HG02623 (cell line): ENCODE data around the gene LCNL1.
"Not testable (repeated sequence)": the region's sequence is repeated elsewhere in the genome, so short reads cannot be mapped to it uniquely, and the experiment has no call there.

Experiments
- ATAC-seq: cut with Tn5 transposase; IDR thresholded peaks from one replicate; pipeline ENCODE4 v1.9.1; 2021; ENCODE audit warnings: moderate library complexity; ENCODE audit not compliant: unreplicated experiment

Gene LCNL1

GRCh38 chr9:136991993-136992818, 9.4 kb downstream of the LCNL1 start, which contains the start of gene PAXX:
Gene PAXX (plus strand): TSS chr9:136992422. CDS start chr9:136992444, 22 bp downstream.
- peak; percentile 67 for ATAC-seq

- no peak for ATAC-seq
These were observed 10.1 kb downstream of the LCNL1 start for GRCh38 chr9:136992819-136993369.

DNA sequence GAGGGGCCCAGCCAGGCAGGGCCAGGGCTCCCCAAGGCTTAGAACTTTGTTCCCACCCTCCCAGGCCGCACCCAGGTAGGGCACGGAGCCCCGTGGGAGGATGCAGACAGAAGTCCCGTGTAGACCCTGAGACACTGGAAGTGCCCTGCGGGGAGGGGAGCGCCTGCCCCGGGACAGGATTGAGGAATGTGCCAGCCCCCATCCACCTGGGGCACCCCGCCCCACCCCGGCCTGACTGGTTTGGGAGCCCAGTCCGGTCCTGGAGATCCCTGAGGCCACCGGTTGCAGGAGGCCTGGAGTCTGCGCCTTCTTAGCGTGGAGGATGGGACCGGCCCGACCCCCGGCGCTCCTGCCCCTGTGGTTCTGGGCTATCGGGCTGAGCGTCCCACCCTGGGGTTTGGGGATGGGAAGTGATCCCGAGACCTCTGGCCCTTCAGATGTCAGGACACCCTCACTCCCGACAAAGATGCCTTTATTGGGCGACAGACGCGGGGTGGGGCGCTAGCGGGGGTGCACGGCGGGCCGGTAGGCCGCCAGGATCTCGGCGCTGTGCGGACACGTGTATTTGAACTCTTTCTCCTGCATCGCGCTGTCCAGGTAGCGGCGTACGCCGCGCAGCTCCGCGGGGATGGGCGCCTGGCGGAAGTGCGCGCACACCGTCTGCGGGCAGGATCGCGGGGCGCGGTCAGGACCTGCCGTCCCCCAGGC, 11.5 kb downstream of the LCNL1 start:
- no peak for ATAC-seq

- no peak for ATAC-seq
These were observed 12.1 kb downstream of the LCNL1 start for GRCh38 chr9:136994888-136995230.

DNA sequence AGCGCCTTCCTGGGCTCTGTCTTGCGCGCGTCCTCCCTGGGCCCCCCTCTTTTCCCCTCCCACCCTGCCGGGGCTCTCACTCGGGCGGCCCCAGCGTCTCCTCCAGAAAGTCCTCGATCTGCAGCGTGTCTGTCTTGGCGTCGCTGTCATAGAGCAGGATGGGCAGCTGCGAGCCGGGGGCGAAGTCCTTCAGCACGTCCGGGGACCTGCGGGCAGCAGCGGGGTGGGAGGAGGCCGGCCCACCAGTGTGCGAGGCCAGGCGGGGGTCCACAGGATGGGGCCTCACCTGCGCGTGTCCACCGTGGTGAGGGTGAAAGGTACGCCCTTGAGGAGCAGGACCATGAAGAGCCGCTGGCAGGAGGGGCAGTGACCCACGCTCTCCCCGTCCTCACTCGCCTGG, 12.6 kb downstream of the LCNL1 start:
- ATAC-seq: no peak

DNA sequence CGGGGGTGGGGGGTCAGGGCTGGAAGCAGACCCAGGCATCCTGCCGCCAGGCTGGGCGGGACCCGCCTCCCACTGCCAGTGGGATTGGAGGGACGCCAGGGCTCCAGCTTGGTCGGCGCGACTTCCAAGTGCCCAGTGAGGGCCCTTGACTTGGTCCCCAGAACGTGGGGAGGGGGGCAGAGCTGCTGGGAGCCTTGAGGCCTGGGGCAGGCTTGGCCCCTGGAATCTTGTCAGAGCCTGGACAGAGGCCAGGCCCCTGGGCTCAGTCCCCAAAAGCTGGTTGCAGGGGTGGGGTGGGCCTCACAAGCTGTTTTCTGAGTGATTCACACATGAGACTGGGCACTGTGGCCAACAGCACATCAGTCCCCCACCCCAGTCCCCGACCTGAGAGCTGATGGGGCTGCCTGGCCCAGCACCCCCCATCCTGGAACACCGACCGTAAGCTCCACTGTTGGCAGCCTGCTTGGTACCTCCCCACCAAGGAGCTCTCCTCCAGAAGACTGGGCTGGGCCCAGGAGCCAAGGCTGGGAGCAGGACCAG, 13.0 kb downstream of the LCNL1 start:
- ATAC-seq: no peak

DNA sequence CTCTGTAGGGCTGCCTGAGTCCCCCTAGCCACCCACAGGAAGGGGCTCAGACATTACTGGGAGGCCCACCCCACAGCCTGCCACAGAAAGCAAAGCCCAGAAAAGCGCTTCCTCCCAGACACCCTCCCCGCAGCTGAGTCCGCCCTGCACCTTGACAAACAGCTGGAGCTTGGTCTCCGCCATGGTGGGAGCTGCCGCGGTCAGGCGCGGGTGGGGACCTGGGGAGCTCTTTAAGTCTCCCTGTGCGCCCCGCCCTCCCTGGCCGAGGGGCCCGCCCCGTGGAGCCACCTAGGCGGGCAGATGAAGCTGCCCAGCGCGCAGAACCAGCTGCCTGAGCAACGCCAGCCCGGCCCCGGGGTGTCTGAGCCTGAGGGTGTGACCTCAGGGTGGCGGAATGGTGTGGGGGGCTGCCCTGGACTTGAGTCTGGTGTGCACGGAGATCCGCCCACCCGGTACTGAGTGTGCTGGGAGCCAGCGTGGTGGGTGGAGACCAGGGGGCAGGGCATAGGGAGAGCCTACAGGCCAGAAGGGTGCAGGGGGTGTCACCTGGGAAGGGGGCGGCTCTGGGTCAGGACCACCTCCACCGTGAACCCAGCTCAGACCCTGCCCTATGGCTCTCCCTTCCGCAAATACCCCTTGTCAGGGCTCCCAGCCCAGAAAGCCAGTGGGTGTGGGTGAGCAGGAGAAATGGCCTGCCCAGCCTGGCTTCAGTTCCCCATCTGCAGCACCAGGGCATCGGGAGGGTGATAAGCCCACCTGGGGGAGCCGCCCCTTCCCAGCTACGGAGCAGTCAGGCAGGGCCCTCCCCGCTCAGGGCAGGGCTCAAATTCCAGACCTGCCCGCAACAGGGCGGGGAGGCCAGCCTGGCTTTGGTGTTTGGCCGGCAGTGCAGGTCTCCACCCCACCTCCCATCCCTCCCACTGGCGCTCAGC, 13.8 kb downstream of the LCNL1 start, which contains the start of gene CLIC3:
CLIC3 (minus strand) TSS at position 208 of the 932 bp plus-strand sequence; CDS start at position 183, 25 bp downstream.
- no peak for ATAC-seq

- ATAC-seq: no peak
These were observed 14.6 kb downstream of the LCNL1 start for GRCh38 chr9:136997371-136997770.

- no peak for ATAC-seq
These were observed 15.0 kb downstream of the LCNL1 start for GRCh38 chr9:136997830-136998234.

DNA sequence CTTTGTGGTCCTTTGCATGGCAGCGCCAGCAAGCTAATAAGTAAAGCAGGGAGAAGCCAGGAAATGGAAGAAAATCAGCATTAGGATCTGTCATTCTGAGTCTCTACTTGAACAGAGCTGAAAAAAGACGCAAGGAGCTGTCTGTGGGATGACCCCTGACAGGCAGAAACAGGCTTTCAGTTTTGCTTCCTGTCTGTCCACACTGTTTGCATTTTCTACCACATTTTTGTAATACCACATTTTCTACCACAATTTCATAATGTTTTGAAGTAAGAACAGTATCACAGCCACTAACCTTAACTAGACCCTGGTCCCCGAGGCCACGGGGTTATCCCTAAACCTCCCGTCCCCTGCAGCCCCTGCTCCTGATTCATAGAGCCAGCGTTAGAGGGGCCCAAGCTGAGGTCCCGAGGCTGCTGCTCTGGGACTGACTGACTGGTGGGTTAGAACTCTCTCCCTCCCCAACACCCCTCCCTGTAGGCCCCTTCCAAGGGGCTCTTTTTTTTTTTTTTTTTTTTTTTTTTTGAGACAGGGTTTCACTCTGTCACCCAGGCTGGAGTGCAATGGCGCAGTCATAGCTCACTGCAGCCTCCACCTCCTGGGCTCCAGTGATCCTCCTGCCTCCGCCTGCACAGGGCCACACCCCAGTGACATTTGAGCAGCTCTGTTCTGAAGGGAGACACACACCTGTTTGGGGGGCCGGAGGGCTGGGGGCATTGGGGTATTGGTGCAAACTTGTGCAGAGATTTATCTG, 17.6 kb downstream of the LCNL1 start:
- ATAC-seq: no peak

- ATAC-seq: no peak
These were observed 19.3 kb downstream of the LCNL1 start for GRCh38 chr9:137001857-137002645.

- ATAC-seq: no peak
These were observed 19.9 kb downstream of the LCNL1 start for GRCh38 chr9:137002646-137003041.

DNA sequence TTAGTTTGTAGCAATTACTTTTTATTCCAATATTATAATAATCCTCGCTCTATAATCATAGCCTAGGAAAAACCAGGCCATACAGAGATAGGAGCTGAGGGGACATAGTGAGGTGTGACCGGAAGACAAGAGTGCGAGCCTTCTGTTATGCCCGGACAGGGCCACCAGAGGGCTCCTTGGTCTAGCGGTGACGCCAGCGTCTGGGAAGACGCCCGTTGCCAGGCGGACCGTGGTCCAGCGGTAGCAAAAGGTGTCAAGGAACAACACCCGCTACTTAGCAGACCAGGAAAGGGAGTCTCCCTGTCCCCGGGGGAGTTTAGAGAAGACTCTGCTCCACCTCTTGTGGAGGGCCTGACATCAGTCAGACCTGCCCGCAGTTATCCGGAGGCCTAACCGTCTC, 21.5 kb downstream of the LCNL1 start:
- not testable (repeated sequence) for ATAC-seq

GRCh38 chr9:137006116-137007003, 23.6 kb downstream of the LCNL1 start:
- no peak for ATAC-seq

GRCh38 chr9:137007108-137007815, 24.5 kb downstream of the LCNL1 start:
- ATAC-seq: no peak

GRCh38 chr9:137007816-137008270, 25.1 kb downstream of the LCNL1 start:
- no peak for ATAC-seq

GRCh38 chr9:137008312-137008711, 25.5 kb downstream of the LCNL1 start:
- no peak for ATAC-seq
